ENCODE data around the gene KSR2. TPM values are rescaled to one million over a fixed set of nuclear protein-coding genes. Genes with fewer than 3 reads are reported as not detected.

The KSR2 gene
- total and polyA plus RNA-seq, 10 of the 15 experiments (the other 5 are each of a cell fraction or from before 2014, with no cell fraction given) = under 0.01 to 1.5 (median 0.01) TPM; not detected in 3

DNA sequence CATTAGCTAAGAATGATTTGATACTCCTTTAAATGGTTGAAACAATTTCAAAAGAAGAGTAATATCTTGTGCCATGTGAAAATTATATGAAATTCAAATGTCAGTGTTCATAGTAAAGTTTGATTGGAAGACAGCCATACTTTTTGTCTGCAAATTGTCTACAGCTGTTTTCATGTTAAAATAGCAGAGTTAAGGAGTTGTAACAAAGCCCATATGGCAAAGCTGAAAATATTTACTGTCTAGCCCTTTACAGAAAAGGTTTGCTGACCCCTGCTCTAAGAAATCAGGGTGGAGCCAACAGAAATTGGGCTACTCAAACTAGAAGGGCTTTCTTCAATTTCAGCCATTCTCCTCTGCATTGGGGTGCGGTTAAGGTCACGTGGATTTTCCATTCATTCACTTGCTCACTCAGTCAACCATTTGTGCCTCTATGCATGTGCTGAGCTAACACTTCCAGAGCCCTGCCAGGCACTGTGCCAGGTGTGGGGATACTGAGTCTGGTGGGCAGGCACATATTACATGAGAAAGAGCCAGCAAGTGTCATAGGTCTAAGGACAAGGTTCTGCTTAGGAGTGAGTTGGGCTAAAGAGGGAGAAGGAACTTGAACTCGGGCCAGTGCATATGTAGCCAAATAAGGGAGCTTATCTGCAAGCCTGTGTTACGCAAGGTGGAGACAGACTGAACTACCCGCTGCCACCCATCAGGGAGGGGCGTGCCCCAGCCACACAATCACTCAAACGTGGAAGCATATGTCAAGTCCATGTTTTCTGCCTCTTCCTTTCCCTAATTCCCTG, 467.5 kb downstream of the KSR2 start:
- no peak for FAIRE-seq
- no peaks in the 10 kb centered on the region; a peak in 1 of 4 replicates for H3K27me3 ChIP-seq (replicated peaks in 1 of 2; ENCODE audit: control insufficient read depth in 2 of 2, insufficient read depth in 2 of 2, low read length in 1 of 2)
- H4K20me1 ChIP-seq (ENCODE audit: control insufficient read depth, insufficient read depth) = no peaks in the 10 kb centered on the region
- intact Hi-C loops (cut with micrococcal nuclease; ENCODE audit: unreplicated experiment) = no loop called here
- ChIA-PET SMC1A (ENCODE audit: uncharacterized antibody, unreplicated experiment) (no interaction called here), CTCF (interaction anchor here (0.6 to 1.9 kb wide), 2 partner anchors 134 to 266 kb away, joined by 3 to 6 read pairs; no protein-coding TSS in a partner anchor), RAD21 (ENCODE audit: unreplicated experiment) (no interaction called here), POLR2A (no interaction called here)
- TF ChIP-seq GATAD2B (conservative IDR thresholded peaks at IDR 0.05; ENCODE audit: low read depth) (no peak), FOXM1 (IDR thresholded peaks at IDR 0.05; ENCODE audit: low read depth, low read length) (no peak), EP300 (IDR thresholded peaks at IDR 0.05; ENCODE audit: borderline replicate concordance in 1 of 2, control insufficient read depth in 1 of 2, low read depth in 2 of 2, low read length in 2 of 2) (no peak), HCFC1 (IDR thresholded peaks at IDR 0.05; ENCODE audit: low read length) (no peak)
- TF ChIP-seq, protein P1, sequence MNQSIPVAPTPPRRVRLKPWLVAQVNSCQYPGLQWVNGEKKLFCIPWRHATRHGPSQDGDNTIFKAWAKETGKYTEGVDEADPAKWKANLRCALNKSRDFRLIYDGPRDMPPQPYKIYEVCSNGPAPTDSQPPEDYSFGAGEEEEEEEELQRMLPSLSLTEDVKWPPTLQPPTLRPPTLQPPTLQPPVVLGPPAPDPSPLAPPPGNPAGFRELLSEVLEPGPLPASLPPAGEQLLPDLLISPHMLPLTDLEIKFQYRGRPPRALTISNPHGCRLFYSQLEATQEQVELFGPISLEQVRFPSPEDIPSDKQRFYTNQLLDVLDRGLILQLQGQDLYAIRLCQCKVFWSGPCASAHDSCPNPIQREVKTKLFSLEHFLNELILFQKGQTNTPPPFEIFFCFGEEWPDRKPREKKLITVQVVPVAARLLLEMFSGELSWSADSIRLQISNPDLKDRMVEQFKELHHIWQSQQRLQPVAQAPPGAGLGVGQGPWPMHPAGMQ (IDR thresholded peaks at IDR 0.05; ENCODE audit: borderline replicate concordance) = no peak
- TF ChIP-seq, protein P2, sequence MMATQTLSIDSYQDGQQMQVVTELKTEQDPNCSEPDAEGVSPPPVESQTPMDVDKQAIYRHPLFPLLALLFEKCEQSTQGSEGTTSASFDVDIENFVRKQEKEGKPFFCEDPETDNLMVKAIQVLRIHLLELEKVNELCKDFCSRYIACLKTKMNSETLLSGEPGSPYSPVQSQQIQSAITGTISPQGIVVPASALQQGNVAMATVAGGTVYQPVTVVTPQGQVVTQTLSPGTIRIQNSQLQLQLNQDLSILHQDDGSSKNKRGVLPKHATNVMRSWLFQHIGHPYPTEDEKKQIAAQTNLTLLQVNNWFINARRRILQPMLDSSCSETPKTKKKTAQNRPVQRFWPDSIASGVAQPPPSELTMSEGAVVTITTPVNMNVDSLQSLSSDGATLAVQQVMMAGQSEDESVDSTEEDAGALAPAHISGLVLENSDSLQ (IDR thresholded peaks at IDR 0.05) = no peak
- H3K4me1 ChIP-seq (ENCODE audit: control insufficient read depth, insufficient read depth, low read length) = no peaks in the 10 kb centered on the region
- no peak overlapping the region for H3K4me3 ChIP-seq
- H3K27ac ChIP-seq (ENCODE audit: control insufficient read depth, insufficient read depth) = no peak overlapping the region
- H3K4me2 ChIP-seq (ENCODE audit: control insufficient read depth, insufficient read depth) = no peak overlapping the region
- no TSS peak for BruUV-seq (replicated peaks)
- no peak overlapping the region for H3K9ac ChIP-seq (ENCODE audit: control insufficient read depth, insufficient read depth, low read length)
- 4% methylated on average over 7 of the region's 7 CpGs for WGBS (ENCODE audit: insufficient coverage, insufficient replicate concordance, low lambda C conversion rate, missing lambda C conversion rate)
- no peaks in the 10 kb centered on the region for H3K9me3 ChIP-seq (replicated peaks; ENCODE audit: control insufficient read depth, insufficient read depth, low read length)
- no peaks in the 10 kb centered on the region for H3K79me2 ChIP-seq (ENCODE audit: control insufficient read depth, insufficient read depth, low read length)
- H3K36me3 ChIP-seq (ENCODE audit: control insufficient read depth in 2 of 2, insufficient read depth in 2 of 2, low read length in 1 of 2) = no peaks in the 10 kb centered on the region
- DNase-seq (ENCODE audit: low read depth, low spot score) = no peak
- no peak for ATAC-seq
- in situ Hi-C loops (cut with MboI) = no loop called here
- no peak overlapping the region for H2AFZ ChIP-seq (ENCODE audit: control insufficient read depth, low read depth, low read length)

Data from GM12878 (cell line).